Kidney capillary endothelial cell (primary cell): ENCODE measurements around the gene AP2A2.

ENCODE experiments used
- DNase-seq: peaks from one replicate; pipeline ENCODE4 v3.0.0-alpha.2; 2018; ENCODE audit warnings: low spot score

Gene AP2A2

GRCh38 chr11:1042626-1043562 is 117.2 kb downstream of the AP2A2 start:
- DNase-seq = no peak

- DNase-seq = no peak
Observed at GRCh38 chr11:1043563-1044096, 118.0 kb downstream of the AP2A2 start.

GRCh38 chr11:1044160-1044559 is 118.5 kb downstream of the AP2A2 start:
- DNase-seq = no peak

GRCh38 chr11:1047595-1048156 is 122.0 kb downstream of the AP2A2 start:
- no peak for DNase-seq

- DNase-seq = no peak
Observed at GRCh38 chr11:1048375-1049070, 122.9 kb downstream of the AP2A2 start.

- DNase-seq = no peak
Observed at GRCh38 chr11:1049071-1049405, 123.4 kb downstream of the AP2A2 start.

- no peak for DNase-seq
Observed at GRCh38 chr11:1049431-1049891, 123.8 kb downstream of the AP2A2 start.

- no peak for DNase-seq
Observed at GRCh38 chr11:1049911-1050580, 124.4 kb downstream of the AP2A2 start.

GRCh38 chr11:1050581-1051355 is 125.1 kb downstream of the AP2A2 start:
- DNase-seq = peak; percentile 61

GRCh38 chr11:1051356-1052132 is 125.9 kb downstream of the AP2A2 start:
- DNase-seq = no peak

- no peak for DNase-seq
Observed at GRCh38 chr11:1052133-1053011, 126.7 kb downstream of the AP2A2 start.

GRCh38 chr11:1053121-1053901 is 127.6 kb downstream of the AP2A2 start:
- DNase-seq = no peak

- no peak for DNase-seq
Observed at GRCh38 chr11:1054143-1055108, 128.8 kb downstream of the AP2A2 start.

GRCh38 chr11:1055109-1055703 is 129.5 kb downstream of the AP2A2 start:
- DNase-seq = no peak

- no peak for DNase-seq
Observed at GRCh38 chr11:1055990-1056771, 130.5 kb downstream of the AP2A2 start.

GRCh38 chr11:1057806-1058205 is 132.1 kb downstream of the AP2A2 start:
- no peak for DNase-seq
